GM12872 (cell line): Measurements from ENCODE around the gene HTRA1.

ENCODE experiments used
- TF ChIP-seq, protein P1 (sequence below): IDR thresholded peaks from 3 replicates; pipeline ENCODE4 v1.5.1; 2011; ENCODE audit warnings: low read depth, mild to moderate bottlenecking, low read length, moderate library complexity; ENCODE audit not compliant: insufficient read depth

Gene HTRA1

DNA sequence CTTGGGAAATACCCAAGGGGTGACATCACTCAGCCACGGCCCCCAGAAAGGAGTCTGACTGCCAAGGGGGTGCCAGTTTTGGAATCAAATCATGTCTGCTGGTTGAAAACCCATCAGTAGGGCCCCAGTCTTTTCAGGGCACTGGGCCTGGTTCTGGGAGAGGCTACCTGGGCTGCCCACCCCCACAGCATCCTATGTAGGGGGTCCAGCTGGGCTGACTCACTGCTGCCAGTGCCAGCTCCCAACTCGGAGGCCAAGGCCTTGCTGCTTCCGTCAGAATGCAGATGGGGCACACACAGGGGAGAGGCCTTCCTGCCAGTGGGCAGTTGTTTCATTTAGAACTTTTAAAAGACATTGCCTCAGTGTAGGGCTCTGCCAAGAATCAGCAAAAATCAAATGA is 59.7 kb downstream of the HTRA1 start:
- TF ChIP-seq, protein P1, sequence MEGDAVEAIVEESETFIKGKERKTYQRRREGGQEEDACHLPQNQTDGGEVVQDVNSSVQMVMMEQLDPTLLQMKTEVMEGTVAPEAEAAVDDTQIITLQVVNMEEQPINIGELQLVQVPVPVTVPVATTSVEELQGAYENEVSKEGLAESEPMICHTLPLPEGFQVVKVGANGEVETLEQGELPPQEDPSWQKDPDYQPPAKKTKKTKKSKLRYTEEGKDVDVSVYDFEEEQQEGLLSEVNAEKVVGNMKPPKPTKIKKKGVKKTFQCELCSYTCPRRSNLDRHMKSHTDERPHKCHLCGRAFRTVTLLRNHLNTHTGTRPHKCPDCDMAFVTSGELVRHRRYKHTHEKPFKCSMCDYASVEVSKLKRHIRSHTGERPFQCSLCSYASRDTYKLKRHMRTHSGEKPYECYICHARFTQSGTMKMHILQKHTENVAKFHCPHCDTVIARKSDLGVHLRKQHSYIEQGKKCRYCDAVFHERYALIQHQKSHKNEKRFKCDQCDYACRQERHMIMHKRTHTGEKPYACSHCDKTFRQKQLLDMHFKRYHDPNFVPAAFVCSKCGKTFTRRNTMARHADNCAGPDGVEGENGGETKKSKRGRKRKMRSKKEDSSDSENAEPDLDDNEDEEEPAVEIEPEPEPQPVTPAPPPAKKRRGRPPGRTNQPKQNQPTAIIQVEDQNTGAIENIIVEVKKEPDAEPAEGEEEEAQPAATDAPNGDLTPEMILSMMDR: no peak

DNA sequence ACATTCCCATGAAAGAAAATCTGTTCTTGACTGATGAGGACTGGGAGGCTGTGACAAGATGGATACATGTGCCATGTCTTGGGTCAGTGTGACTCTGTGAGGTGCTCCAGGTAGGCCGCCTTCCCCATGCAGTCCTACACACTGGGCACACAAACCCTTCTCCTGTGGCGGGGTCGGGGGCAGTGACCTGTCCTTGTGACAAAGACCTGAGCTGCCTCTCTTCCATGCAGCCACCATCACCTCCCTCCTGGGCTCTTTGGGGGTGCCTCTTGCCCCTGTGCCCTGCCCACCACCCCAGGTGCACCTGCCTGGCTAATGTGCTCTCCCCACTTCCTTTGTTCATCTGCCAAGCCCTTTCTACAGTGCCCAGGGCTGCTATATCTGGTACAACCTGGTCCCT is 63.5 kb downstream of the HTRA1 start:
- TF ChIP-seq, protein P1: no peak

DNA sequence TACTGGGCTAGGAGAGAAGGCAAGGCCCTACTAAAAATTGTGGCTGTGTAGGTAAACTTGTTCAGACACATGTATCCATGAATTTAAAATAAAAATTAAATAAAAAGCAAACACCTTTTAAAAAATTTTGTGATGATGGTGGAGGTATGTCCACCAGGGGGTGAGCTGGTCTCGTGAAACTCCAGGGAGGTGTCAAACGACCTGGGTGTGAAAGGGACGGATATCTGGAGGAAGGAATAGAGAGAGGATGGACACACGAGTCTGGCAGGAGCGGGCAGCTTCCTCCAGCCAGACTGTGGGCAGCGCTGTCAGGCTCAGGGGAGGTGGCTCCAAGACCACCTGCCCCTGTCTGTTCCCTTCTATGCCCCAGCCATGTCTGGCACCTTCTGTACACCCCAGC is 64.4 kb downstream of the HTRA1 start:
- TF ChIP-seq, protein P1: no peak

DNA sequence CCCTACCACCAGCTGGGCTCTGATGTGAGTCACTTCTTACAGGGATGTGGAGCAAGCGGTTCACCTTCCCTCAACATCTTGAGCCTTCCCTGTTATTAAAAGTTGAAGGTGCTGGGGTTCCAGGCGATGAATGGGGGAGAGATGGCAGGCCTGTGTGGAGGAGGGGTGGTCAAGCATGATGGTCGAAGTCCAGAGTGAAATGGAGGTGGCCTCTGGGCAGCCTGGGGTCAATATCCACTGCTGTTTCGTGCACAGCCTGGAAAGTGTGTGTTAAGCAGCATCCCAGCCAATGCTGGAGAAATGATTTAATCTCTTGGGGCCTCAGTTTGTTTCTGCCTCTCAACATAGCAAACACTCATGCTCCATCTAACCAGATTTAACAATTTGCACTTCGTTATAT is 65.5 kb downstream of the HTRA1 start:
- TF ChIP-seq, protein P1: no peak

DNA sequence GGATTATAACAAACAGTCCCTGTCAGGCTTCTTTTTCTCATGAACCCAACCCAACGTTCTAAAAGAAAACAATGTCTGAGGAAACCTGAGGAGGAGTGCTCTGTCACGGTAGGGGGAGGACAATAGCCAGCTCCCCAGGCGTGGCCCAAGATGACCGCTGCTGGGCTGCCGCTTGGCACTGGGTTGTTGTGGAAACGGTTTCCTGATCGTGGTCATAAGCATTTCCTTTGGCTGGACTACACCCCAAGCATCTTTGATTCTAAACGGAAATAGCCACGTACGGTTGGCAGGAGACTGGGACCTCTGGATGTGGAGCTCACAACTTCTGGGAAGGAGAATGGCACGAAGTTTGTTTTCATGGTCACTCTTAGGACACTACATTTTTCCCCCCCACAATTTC is 68.8 kb downstream of the HTRA1 start:
- TF ChIP-seq, protein P1: no peak

DNA sequence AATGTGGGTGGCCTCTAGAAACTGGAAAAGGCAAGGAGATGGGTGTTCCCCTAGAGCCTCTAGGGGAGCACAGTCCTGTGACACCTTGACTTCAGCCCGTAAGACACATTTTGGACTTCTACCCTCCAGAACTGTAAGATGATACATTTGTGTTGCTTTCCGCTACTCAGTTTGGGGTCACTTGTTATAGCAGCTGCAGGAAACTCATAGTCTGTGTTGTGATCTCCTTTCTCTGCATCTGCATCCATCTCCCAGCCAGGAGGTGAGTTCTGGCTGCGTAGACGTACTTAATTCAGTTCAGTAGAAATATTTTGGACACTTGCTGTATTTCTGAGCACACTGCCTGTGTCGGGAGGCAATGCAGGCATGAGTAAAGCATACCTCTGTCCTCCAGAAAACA is 69.9 kb downstream of the HTRA1 start:
- TF ChIP-seq, protein P1: no peak

DNA sequence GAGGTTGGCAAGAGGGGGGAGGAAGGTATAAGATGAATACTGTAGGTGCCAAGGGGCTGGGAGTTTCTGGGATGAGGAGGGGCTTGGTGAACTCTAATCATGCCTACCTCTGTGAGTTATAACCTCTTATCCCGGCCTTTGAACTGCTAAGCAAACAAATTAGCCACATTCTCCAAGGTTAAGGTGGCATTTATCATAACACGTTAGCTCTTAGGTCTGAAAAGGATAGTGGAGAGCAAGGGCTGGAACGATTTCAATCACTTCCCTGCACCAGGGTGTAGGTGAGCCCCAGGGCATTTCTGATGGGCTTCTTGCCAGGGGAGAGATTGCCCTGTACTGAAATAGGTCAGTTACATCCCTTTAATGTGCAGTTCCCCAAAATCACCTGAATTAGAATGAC is 70.6 kb downstream of the HTRA1 start:
- TF ChIP-seq, protein P1: no peak
